VCaP (cell line): ENCODE results near the gene VSX2.

Experiments used
- H3K27ac ChIP-seq: fragments of 450-650 bp; 2 replicates; pipeline ENCODE4 v1.5.1; 2017
- CTCF ChIP-seq: fragments of 450-650 bp; conservative IDR thresholded peaks from 2 replicates; pipeline ENCODE4 v1.5.1; 2017; ENCODE audit warnings: mild to moderate bottlenecking, moderate library complexity

Gene VSX2

GRCh38 chr14:74216671-74217070 lies 22.6 kb upstream of the VSX2 start:
- TF ChIP-seq CTCF, result no peak
- H3K27ac ChIP-seq, result no peak overlapping the region

- no peak overlapping the region for H3K27ac ChIP-seq
- peak; percentile 96 for TF ChIP-seq CTCF
These were observed 21.4 kb upstream of the VSX2 start for GRCh38 chr14:74217672-74218448.

- no peak for TF ChIP-seq CTCF
These were observed 20.8 kb upstream of the VSX2 start for GRCh38 chr14:74218462-74218861.

GRCh38 chr14:74219277-74220205 lies 19.7 kb upstream of the VSX2 start:
- TF ChIP-seq CTCF, result no peak
- no peak overlapping the region for H3K27ac ChIP-seq

More at GRCh38 chr14:74218462-74218861, 20.8 kb upstream of the VSX2 start:
- no peak overlapping the region for H3K27ac ChIP-seq

DNA sequence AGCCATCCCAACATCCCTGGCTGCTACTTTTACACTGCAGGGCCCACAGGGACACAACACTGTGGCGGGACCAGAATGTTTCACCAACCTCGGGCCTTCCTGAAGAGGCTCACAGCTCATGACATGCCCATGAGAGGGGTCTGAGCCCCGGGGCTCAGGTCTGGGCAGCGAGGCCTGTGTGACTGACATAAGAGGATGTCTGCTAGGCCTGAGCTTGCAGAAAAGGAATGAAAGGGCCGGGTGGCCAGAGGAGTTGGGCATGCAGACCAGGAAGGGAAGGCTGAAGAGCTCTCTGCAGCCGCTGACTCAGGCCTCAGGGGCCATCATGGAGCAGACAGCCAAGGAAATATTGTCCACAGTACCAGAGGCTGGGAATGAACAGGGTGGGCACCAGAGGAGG lies 18.3 kb upstream of the VSX2 start:
- TF ChIP-seq CTCF, result no peak
- no peak overlapping the region for H3K27ac ChIP-seq

- no peak for TF ChIP-seq CTCF
- H3K27ac ChIP-seq, result no peak overlapping the region
These were observed 17.5 kb upstream of the VSX2 start for GRCh38 chr14:74221741-74222140.

GRCh38 chr14:74223016-74223415 lies 16.2 kb upstream of the VSX2 start:
- no peak overlapping the region for H3K27ac ChIP-seq
- TF ChIP-seq CTCF, result no peak
